CD4-positive, alpha-beta T cell treated with Interleukin-10 for 1 hour (primary cell): ENCODE measurements around the gene LGI1.
"Not testable (repeated sequence)": the region's sequence is repeated elsewhere in the genome, so short reads cannot be mapped to it uniquely, and the experiment has no call there.

ENCODE experiments used
- DNase-seq: peaks from one replicate; pipeline ENCODE4 v3.0.0-alpha.2; 2020

LGI1 gene

DNA sequence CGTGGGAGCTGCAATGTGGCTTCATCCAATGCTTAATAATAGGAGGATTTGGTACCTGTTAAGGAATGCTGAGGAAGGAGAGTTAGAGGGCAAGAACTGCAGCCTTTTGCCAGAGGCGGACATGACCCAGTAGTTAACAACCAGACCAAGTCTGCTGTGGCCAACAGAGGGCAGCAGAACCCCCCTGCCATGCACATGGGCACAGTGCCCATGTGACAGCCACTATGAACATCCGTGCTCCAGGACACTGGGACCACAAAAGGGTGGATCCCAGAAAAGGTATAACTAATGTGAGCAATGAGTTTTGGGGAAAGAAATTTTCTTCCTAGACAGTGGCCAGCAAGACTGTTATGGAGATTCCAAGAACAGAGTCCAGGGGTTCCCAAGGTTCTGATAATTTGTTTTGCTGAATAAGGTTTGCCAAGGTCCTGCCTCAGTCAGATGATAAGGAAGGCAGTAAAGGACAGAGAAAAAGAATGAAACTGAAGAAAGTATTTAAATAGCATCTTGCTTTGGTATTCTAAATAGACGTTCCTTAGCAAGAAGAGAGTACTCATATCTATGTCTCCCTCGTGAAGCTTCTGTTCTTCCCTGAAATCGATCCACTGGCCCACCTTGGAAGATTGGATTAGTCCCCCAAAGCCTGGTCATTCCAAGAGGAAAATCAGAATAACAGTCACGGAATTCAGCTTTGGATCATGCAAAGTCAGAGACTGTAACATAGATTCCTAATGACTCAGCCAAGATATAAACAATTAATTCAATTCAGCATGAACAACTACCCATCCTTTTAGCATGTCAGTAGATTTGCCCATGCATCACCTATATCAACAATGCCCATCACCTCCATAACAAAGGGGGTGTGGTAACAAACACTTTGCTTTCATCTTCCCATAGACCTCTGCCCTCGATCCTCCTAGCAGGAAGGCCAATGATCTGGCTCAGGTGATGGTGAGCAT is 56.0 kb downstream of the LGI1 start:
- DNase-seq: peak; percentile 18

DNA sequence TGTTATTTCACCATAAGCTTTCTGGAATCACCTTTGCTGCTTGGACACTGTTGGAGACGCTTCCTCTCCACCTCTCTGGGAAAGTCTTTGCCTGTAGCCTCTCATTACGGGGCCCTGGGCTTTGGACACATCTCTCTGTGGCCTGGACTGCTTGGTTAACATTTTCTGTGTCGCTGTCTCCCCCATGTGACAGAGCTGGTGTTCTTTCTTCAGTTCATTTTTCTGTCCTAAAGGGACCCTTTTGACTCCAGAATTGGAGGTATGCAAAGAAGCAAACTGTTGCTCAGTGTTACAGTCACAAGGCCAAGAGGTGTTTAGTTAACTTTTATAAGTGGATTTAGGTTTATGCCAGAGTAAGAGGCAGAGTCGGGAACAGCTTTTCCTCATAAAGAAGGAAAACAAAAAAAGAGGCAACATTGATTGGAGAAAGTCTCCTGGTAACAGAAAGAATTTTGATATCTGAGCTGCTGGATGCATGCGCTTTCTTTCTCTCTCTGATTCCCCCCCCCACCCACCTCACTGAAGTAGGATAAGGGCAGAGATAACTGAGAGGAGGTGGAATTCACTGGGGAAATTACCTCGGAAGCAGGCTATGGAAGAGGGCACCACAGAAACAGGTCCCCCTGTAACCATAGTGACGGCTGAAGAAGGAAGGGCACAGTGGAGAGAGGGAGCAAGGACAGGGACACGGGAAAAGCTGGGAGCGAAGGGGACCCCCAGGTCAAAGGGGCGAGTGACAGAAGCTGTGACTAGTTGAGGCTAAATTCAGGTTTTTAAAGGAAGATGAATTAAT is 57.8 kb downstream of the LGI1 start:
- no peak for DNase-seq

DNA sequence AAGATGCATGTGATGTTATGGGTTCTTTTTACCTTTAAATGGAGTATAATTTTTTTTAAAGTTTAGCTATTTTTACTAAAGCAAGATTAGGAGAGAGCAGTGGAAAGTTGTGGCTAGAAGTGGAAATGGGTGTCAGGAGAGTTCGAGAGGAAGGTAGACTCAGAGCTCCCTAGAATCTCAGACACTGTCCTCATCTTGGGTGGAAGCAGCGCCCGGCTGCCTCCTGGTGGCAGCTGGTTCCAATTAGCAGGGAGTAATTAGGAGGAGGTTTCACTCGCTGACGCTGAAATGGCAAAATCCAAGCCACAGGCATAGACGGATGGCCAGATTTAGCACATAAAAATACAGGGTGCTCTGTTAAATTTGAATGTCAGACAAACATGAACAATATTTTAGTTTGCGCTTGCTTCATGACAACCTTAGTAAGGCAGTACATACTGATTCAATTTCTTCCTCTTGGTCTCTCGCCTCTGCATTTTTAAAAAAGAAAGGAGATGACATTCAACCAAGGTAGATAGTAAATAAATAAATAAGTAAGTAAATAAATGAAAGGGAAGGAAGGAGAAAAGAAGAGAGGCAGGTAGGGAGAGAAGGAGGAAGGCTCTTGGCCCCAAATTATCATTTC is 58.5 kb downstream of the LGI1 start:
- peak; percentile 32 for DNase-seq

DNA sequence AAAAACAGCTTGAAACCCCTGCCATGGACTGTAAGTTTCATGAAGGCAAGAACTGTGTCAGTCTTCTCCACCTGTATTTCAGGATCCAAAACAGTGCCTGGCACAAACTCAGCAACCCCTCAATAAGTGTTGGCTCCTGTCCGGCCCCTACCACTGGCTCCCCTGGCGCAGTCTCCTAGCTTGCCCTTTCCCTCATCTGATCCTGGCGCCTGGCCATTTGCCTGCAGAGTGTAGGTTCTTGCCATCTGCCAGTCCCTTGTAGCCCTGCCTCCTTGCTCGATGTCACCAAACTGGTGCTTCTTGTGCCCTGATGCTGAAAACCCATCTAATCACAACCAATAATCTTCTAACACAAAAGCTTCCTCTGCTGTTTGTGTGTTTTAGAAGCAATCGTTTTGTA is 60.4 kb downstream of the LGI1 start:
- no peak for DNase-seq

DNA sequence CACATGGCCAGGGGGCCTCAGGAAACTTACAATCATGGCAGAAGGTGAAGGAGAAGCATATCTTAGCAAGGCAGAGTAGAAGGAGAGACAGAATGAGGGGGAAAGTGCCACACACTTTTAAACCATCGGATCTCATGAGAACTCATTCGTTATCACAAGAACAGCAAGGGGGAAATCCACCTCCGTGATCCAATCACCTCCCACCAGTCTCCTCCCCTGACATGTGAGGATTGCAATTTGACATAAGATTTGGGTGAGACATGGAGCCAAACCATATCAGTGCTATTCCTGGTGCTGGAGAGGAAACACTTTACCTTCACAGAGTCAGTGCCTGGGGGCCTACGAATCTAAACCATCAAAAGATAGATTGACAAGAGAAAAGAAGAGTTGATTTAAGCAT is 61.8 kb downstream of the LGI1 start:
- DNase-seq: no peak

DNA sequence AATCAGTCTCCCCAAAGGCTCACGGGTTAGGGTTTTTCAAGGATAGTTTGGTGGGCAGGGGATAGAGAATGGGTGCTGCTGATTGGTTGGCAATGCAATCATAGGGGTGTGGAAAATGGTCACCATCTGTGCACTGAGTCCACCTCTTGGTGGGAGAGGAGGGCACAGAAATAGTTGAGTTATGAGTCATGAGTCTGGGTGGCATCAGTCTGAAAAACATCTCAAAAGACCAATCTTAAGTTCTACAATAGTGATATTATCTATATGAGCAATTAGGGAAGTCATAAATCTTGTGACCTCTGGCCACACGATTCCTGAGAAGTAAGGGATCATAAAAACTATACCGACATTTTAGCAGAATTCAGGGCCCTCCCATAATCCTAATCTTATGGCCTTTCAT is 62.7 kb downstream of the LGI1 start:
- DNase-seq: no peak

DNA sequence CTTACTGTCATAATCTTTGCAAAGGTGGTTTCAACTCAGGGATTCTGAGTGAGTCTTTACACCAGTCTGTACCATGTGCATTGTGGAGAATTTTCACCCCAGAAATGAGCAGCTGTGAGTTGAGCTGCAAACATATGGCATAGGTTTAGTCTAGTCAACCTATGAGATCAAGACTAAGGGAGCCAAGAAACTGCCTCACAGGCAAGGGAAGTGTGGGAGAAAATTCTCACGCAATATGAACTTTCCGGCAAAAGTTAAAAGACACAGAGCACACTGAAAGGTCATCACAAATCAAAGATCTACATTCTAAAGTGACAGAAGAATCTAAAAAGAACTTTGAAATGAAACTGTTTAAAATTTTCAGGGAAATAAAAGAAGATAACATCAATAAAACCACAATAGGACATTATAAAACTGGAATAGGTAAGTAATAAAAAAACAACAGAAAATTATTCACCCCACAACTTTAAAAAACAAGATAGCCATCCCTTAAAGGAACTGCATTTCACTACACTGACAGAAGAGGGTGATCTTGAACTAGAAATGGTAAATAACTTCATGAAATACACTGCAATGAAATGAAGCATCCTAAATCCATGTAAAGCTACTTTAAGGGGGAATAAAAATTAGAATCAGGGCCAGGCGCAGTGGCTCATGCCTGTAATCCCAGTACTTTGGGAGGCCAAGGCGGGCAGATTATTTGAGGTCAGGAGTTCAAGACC is 63.5 kb downstream of the LGI1 start:
- no peak for DNase-seq

DNA sequence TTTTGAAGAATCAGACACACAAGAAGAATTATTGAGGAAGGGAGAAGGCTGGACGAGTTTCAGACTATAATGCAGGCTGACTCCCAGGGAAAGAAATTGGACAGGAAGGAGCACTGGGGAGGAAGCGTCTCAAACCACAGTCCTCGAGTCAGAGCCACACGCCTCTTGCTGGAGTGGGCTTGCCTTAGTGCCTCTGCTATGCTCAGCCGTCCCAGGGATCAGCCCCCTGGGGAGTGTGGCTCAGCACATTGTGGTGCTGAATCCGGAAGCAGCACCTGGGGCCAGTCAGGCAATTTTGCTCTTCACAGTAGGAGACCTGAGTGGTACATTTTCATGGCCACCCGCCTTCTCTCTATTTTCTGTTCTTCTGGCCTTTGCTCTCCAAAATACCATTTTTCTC is 68.6 kb downstream of the LGI1 start:
- no peak for DNase-seq

DNA sequence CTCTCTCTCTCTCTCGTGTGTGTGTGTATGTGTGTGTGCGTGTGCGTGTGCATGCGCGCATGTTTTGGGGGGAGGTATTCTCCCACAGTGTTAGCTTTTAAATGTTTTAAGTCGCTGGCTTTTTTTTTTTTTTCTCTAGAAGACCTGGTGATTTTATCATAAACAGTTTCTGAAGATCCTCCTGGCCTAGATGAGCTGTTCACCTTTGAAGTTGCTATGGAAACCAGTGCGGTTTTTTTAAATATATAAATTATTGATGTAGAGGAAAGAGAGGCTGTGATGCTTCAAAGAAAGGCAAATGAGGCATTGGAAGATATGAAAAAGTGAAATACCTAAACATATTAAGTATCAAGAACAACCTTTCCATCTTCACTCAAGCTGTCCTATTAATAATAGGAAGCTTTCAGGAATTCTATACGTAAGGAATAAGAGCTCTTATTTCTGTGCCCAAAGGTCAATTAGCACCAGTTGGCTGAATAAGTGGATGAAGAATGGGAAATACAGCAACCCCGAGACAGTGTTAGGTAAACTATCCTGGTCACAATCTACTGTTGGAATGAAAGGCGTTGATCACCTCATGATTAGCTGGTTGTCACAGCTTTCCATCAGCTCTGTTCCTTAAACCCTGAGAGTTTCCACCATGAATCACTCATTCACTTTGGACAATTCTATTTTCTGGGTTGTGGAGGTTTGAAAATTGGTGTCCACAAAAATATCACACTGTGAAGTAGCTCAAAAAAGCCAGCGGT is 69.5 kb downstream of the LGI1 start:
- peak; percentile 3 for DNase-seq

DNA sequence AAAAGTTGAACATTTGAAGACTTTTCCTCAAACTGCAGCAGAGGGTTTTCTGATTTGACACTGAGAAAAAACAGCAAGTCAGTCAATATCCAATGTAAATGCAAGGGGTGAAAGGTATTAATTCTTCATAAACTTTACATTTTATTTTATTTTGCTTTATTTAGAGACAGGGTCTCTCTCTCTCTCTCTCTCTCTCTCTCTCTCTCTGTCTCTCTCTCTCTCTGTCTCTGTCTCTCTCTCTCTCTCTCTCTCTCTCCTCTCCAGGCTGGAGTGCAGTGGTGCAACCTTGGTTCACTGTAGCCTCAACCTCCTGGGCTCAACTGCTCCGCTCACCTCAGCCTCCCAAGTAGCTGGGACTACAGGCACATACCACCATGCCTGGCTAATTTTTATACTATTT is 73.3 kb downstream of the LGI1 start:
- DNase-seq: not testable (repeated sequence)

DNA sequence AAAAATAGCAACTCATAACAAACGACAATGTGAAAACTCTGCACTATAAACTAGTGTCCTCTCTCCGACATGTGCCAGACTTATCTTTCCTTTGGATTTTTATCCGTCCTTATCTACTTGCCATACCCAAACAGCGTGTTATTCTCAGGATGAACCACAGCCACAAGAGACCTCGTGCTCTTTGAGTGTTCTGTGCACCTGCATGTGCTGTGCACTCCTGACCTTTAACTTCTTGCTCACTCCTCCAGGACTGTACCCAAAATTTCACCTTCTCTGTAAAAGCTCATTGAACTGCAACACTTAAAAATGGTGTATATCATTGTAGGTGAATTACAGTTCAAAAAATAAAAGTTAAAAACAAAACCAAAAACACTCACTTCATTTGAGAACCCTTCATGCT is 78.0 kb downstream of the LGI1 start:
- no peak for DNase-seq

DNA sequence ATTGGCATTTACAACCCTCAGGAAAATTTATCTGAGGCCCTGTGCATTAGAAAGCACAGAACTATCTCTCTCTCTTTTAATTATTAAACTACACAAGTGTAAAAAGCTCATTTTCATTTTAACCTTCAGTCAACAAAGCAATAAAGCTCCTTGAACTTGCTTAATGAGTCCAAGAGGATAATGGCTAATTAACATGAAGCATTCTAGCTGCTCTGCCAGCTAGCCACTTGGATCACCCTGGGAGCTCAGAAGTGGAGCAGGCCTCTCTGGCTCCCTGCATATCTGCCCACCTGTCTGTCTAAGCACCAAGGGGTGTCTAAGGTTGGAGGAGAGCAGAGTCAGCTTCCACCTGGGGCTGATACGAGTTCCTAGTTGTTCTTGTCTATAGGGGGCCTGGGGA is 80.1 kb downstream of the LGI1 start:
- DNase-seq: no peak

DNA sequence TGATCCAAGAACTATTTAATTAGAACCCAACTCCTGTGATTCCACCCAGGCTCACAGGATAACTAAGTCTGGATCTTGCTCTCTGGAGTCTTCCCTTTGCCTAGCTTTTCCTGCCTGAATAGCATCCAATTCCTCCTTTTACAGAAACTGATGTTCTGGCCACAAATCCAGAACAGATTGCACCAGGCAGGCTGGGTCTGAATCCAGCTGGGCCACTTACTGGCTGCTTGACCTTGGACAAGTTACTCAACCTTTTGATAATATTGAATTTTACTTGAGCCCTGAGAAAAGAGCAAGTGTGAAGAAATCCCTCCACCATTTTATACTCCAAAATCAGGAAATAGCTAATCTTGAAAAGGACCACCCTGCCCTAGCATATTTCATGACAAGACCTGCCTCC is 80.5 kb downstream of the LGI1 start:
- DNase-seq: no peak

DNA sequence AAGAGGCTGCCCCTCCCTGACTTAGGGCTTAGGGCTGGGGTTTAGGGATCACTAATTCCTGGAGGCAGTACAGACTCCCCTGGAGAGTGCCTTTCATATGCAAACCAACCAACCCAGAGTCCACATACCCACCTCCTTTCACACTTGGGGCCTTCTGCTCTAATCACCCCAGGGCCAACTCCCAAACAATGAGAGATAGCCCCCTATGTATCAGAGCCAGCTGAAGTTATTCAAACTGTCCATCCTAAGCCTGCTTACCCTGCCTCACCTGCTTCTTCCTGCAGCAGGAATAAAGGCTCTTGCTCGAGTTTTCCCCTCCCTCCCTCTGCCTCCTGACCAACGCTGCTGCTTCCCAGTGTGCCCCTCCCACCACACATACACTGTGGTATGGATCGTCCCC is 84.2 kb downstream of the LGI1 start:
- no peak for DNase-seq

DNA sequence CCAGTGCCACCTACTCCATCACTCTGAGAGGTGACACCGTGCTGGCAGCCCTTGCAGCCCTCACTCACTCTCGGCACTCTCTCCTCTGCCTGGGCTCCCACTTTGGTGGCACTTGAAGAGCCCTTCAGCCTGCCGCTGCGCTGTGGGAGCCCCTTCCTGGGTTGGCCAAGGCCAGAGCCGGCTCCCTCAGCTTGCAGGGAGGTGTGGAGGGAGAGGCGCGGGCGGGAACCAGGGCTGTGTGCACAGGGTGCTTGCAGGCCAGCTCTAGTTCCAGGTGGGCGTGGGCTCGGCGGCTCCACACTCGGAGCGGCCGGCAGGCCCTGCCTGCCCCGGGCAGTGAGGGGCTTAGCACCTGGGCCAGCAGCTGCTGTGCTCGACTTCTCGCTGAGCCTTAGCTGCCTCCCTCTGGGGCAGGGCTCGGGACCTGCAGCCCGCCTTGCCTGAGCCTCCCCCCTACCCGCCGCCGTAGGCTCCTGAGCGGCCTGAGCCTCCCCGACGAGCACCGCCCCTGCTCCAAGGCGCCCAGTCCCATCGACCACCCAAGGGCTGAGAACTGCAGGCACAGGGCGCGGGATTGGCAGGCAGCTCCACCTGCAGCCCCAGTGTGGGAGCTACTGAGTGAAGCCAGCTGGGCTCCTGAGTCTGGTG is 87.4 kb downstream of the LGI1 start:
- DNase-seq: no peak
